Esophagus squamous epithelium (tissue), 5 donors: ENCODE data around the gene ADK. TPM values are rescaled to one million over a fixed set of nuclear protein-coding genes. Genes with fewer than 3 reads are reported as not detected.

ENCODE experiments used
- DNase-seq: peaks from one replicate; lab custom pipeline; 2025; lab: John Stamatoyannopoulos, UW
- H3K27ac ChIP-seq, 4 donors: fragments of 200-600 bp; sonication (generic); one replicate each; pipeline ENCODE4 v1.5.1; 2016 to 2019; ENCODE audit warnings: mild to moderate bottlenecking in 1 of 4
- H3K27me3 ChIP-seq, 4 donors: fragments of 200-600 bp; sonication (generic); 1 replicate in 3 of 4; 2 replicates in 1 of 4; pipeline versions ENCODE4 v1.5.1 to v1.6.0; 2017 to 2021; ENCODE audit warnings: antibody characterized with exemption in 1 of 4
- H3K36me3 ChIP-seq, 3 donors: fragments of 200-600 bp; sonication (generic); one replicate each; pipeline ENCODE4 v1.5.1; 2016 to 2019
- H3K4me1 ChIP-seq, 3 donors: fragments of 200-600 bp; sonication (generic); one replicate each; pipeline ENCODE4 v1.5.1; 2017 to 2019
- H3K4me3 ChIP-seq, 4 donors: fragments of 200-600 bp; sonication (generic); 1 replicate in 3 of 4; 2 replicates in 1 of 4; pipeline ENCODE4 v1.5.1; 2016 to 2019; ENCODE audit warnings: mild to moderate bottlenecking in 2 of 4, moderate library complexity in 1 of 4
- H3K9me3 ChIP-seq, 3 donors: fragments of 200-600 bp; sonication (generic); one replicate each; pipeline ENCODE4 v1.5.1; 2016 to 2019
- CTCF ChIP-seq, 6 experiments: fragments of 450-650 bp in 4 of 6; fragments of 200-600 bp in 2 of 6; sonication (generic) in 2 of 6; IDR thresholded peaks; one replicate each; pipeline ENCODE4 v1.5.1; 2016 to 2019; ENCODE audit warnings: antibody characterized with exemption in 6 of 6, mild to moderate bottlenecking in 4 of 6, moderate library complexity in 4 of 6
- POLR2A ChIP-seq, 4 donors: fragments of 450-650 bp; IDR thresholded peaks; one replicate each; pipeline ENCODE4 v1.6.1; 2017; ENCODE audit warnings: antibody characterized with exemption in 4 of 4, mild to moderate bottlenecking in 4 of 4, moderate library complexity in 3 of 4
- WGBS, 2 donors: methylation state at CpG; one replicate each; pipeline ENCODE4 v1.1.5; 2018; 5-methylcytosine and 5-hydroxymethylcytosine counted together
- intact Hi-C: fragments of 100-400 bp; cut with DNase I; formaldehyde crosslinking; loops from one replicate; pipeline ENCODE4 v1.15.0; 2022
- total RNA-seq, 4 donors: library from RNA; depleted of rRNA; stranded (reverse); fragments of >200 nt; gene quantifications; one replicate each; pipeline ENCODE4 v1.1.0, GENCODE V29; 2016
- donor health status: DM: yes; HTN: yes; CAD: no.

ADK gene
- total RNA-seq, 4 donors from 2014 or later: 43.3 to 78.4 (median 68.4) TPM

GRCh38 chr10:74282848-74283210 lies 131.8 kb downstream of the ADK start:
- no peaks in the 10 kb centered on the region for H3K27me3 ChIP-seq
- peaks cover 0 to 9% (median 0%) of the 10 kb centered on the region in 3 donors for H3K36me3 ChIP-seq
- peaks cover 0 to 16% (median 0%) of the 10 kb centered on the region in 3 donors for H3K4me1 ChIP-seq
- no peak for DNase-seq
- no peaks in the 10 kb centered on the region for H3K9me3 ChIP-seq
- no peak overlapping the region for H3K4me3 ChIP-seq
- intact Hi-C loops: no loop called here
- no peak for TF ChIP-seq CTCF (IDR thresholded peaks at IDR 0.05)
- TF ChIP-seq POLR2A (IDR thresholded peaks at IDR 0.05): no peak
- 56 to 72% methylated on average over 2 of the region's 2 CpGs for WGBS, 2 donors
- H3K27ac ChIP-seq: no peak overlapping the region

- Histone ChIP-seq H3K9me3 (no peaks in the 10 kb centered on the region), H3K36me3 (peaks cover 0 to 3% (median 0%) of the 10 kb centered on the region in 3 donors), H3K4me1 (peaks cover under 1 to 18% (median 8%) of the 10 kb centered on the region in 3 donors), H3K27ac (peak overlapping the region in 1 of 4 donors; percentile 58), H3K4me3 (no peak overlapping the region), H3K27me3 (no peaks in the 10 kb centered on the region)
- 72 to 78% methylated on average over 3 of the region's 3 CpGs for WGBS, 2 donors
- DNase-seq: no peak
- TF ChIP-seq CTCF (IDR thresholded peaks at IDR 0.05) (no peak), POLR2A (IDR thresholded peaks at IDR 0.05) (no peak)
- intact Hi-C loops: no loop called here
These were observed 138.2 kb downstream of the ADK start for GRCh38 chr10:74289188-74289587.

- WGBS, 2 donors: 51 to 66% methylated on average over 4 of the region's 4 CpGs
- no peaks in the 10 kb centered on the region for H3K36me3 ChIP-seq
- H3K4me3 ChIP-seq: no peak overlapping the region
- H3K27me3 ChIP-seq: no peaks in the 10 kb centered on the region
- DNase-seq: no peak
- TF ChIP-seq CTCF (IDR thresholded peaks at IDR 0.05) (no peak), POLR2A (IDR thresholded peaks at IDR 0.05) (no peak)
- H3K9me3 ChIP-seq: no peaks in the 10 kb centered on the region
- H3K27ac ChIP-seq: peak overlapping the region in 2 of 4 donors; percentile 58
- intact Hi-C loops: no loop called here
- peaks cover 2 to 21% (median 10%) of the 10 kb centered on the region in 3 donors for H3K4me1 ChIP-seq
These were observed 138.9 kb downstream of the ADK start for GRCh38 chr10:74289951-74290350.

DNA sequence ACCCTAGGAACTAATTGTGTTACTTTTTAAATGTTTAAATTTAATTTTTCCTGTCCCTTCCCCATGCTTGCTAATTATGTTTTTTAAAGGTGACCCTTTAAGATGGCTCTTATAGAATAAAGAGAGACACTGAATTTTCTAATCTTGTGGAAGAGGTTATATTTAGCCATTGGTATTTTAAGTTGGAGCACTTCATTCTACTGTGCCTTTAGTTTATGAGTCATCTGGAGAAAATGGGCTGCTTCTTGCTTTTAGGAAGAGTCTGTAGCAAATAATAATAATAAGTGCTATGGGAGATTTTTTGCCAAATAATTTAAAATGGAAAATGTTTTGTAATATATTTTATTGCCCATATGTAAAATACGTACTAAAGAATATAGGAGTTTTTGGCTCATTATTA lies 139.7 kb downstream of the ADK start:
- peak overlapping the region in 2 of 4 donors; percentile 58 for H3K27ac ChIP-seq
- intact Hi-C loops: no loop called here
- no peak for DNase-seq
- no peaks in the 10 kb centered on the region for H3K27me3 ChIP-seq
- no peaks in the 10 kb centered on the region for H3K9me3 ChIP-seq
- TF ChIP-seq POLR2A (IDR thresholded peaks at IDR 0.05) (no peak), CTCF (IDR thresholded peaks at IDR 0.05) (no peak)
- no peak overlapping the region for H3K4me3 ChIP-seq
- 73 to 85% methylated on average over 1 of the region's 1 CpG for WGBS, 2 donors
- no peaks in the 10 kb centered on the region for H3K36me3 ChIP-seq
- H3K4me1 ChIP-seq: peaks cover 2 to 21% (median 10%) of the 10 kb centered on the region in 3 donors

DNA sequence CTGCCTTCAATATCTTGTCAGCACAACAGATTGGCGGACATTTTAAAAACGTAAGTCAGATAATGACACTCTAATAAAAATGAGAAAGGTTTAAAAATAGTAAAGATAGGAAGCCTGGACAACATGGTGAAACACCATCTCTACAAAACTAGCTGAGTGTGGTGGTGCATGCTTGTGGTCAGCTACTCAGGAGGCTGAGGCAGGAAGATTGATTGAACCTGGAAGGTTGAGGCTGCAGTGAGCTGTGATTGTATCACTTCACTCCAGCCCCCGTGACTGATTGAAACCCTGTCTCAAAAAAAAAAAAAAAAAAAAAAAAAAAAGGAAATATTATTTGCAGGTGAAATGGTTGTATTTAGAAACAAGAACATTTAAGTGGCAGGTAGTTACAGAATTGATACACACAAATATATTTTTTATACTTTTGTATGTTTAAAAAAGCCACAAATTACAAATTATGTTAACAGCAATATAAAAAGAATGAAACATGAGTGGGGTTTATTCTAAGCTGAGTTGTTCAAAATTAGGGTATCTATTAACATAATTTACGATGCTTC lies 141.9 kb downstream of the ADK start:
- TF ChIP-seq POLR2A (IDR thresholded peaks at IDR 0.05) (no peak), CTCF (IDR thresholded peaks at IDR 0.05) (no peak)
- H3K4me1 ChIP-seq: peaks cover 2 to 21% (median 10%) of the 10 kb centered on the region in 3 donors
- 76 to 93% methylated on average over 4 of the region's 4 CpGs for WGBS, 2 donors
- no peaks in the 10 kb centered on the region for H3K27me3 ChIP-seq
- intact Hi-C loops: no loop called here
- peak overlapping the region in 1 of 4 donors; percentile 63 for H3K27ac ChIP-seq
- H3K36me3 ChIP-seq: no peaks in the 10 kb centered on the region
- no peak overlapping the region for H3K4me3 ChIP-seq
- H3K9me3 ChIP-seq: no peaks in the 10 kb centered on the region
- DNase-seq: no peak
